NCI-H1694 treated with DMSO at 0.1 percent for 48 hours (cell line): ENCODE measurements around the gene OR51B4.
"Not testable (repeated sequence)": the region's sequence is repeated elsewhere in the genome, so short reads cannot be mapped to it uniquely, and the experiment has no call there.

Source experiments
- DNase-seq: peaks from one replicate; lab custom pipeline; 2025; lab: John Stamatoyannopoulos, UW

OR51B4 gene

DNA sequence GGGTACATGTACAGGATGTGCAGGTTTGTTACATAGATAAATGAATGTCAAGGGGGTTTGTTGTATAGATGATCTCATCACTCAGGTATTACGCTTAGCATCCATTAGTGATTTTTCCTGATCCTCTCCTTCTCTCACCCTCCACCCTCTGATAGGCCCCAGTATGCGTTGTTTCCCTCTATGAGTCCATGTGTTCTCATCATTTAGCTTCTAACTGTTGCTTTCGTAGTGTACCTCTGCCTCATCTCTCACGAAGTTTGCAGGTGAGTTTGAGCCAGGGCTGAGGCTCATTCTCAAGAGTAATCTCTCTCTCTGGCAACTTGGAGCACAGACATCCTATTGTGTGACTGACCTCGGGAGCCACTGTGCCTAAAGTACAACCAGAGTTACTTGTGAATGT is 27.4 kb downstream of the OR51B4 start:
- no peak for DNase-seq

GRCh38 chr11:5272395-5273017 is 29.2 kb downstream of the OR51B4 start:
- DNase-seq = no peak

DNA sequence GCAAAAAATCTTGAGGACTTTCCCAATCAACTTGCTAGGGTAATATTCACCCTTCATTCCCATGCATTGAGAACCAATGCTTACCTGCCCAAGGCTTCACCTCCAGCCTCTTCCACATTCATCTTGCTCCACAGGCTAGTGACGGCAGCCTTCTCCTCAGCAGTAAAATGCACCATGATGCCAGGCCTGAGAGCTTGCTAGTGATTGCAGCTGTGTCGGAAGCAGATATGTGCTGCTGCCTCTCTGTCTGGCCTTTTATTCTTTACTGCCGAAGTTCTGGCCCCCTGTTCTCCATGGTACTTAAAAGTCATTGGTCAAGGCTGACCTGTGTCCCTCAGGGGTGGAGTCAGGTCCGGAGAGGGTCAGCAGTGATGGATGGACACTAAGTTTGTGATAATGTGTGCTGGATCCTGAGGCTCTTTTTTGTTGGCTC is 32.0 kb downstream of the OR51B4 start, which contains the start of gene HBE1:
Gene HBE1 (minus strand): TSS at position 231 of the 433 bp plus-strand sequence. CDS start 55 bp downstream, at position 176.
- DNase-seq = no peak

GRCh38 chr11:5267033-5267563 is 34.6 kb downstream of the OR51B4 start:
- no peak for DNase-seq

DNA sequence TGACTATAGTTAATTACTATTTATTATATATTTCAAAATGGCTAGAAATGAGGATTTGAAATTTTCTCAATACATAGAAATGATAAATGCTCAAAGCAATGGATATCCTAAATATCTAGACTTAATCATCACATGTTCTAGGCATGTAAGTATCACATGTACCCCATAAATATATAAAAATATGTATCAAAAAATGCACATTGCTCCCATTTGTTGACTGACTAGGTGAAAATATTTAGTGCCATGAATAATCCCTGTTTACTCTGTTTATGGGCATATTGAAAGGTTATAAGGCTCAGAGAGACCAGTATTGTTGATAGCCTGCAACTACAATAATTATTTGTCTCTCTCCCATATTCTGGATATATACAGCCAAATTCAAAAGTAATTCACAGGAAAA is 35.1 kb downstream of the OR51B4 start:
- no peak for DNase-seq

DNA sequence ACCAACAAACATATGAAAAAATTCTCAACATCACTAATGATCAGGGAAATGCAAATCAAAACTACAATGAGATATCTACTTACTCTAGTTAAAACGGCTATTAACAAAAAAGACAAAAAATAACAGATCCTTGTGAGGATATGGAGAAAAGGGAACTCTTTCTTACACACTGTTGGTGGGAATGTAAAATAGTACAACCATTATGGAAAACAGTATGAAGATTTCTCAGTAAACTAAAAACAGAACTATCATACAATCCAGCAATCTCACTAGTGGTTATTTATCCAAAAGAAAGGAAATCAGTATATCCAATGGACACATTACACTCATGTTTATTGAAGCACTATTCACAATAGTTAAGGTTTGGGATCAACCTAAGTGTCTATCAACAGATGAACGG is 35.9 kb downstream of the OR51B4 start:
- DNase-seq = no peak

- no peak for DNase-seq
Observed at GRCh38 chr11:5258543-5259262, 43.0 kb downstream of the OR51B4 start.

DNA sequence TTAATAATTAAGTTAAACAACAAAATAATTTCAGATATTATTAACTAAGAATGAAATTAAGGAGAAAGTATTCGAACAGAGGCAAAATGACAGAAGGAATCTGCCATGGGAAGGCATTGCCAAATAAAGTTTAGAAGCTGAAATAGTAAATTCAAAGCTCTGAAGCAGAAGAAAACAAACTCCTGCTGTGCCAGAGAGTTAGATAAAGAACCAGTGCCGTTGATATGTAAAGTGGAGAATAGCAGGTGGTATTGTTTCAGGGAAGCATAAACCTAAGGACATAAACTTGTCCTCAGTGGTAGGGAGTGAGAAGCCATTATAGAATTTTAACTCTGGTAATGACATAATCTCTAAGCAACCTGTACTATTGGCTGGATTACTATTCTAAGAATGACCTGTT is 44.5 kb downstream of the OR51B4 start:
- no peak for DNase-seq

- DNase-seq = not testable (repeated sequence)
Observed at GRCh38 chr11:5254646-5255413, 46.9 kb downstream of the OR51B4 start, which contains the start of gene HBG2. Gene HBG2, minus strand, starts transcription at chr11:5254781. Its CDS starts 53 bp downstream, at chr11:5254728.

DNA sequence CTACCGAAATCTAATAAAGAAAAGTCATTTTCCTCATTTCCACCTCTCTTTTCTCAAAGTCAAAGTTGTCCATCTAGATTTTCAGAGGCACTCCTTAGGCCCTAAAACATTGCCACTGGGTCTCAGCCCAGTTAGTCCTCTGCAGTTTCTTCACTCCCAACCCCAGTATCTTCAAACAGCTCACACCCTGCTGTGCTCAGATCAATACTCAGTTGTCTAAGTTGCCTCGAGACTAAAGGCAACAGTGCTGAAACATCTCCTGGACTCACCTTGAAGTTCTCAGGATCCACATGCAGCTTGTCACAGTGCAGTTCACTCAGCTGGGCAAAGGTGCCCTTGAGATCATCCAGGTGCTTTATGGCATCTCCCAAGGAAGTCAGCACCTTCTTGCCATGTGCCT is 47.7 kb downstream of the OR51B4 start:
- DNase-seq = not testable (repeated sequence)

DNA sequence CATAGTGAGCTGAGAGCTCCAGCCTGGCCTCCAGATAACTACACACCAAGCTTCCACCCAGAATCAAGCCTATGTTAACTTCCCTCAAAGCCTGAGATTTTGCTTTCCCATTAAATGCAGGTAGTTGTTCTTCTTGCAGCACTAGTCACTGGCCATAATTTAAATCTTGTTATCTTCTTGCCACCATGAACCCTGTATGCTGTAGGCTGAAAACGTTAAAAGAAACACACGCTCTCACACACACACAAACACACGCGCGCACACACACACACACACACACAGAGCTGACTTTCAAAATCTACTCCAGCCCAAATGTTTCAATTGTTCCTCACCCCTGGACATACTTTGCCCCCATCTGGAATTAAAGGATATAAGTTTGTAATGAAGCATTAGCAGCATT is 48.3 kb downstream of the OR51B4 start:
- not testable (repeated sequence) for DNase-seq

GRCh38 chr11:5252919-5253265 is 48.9 kb downstream of the OR51B4 start:
- no peak for DNase-seq

- DNase-seq = no peak
Observed at GRCh38 chr11:5252192-5252918, 49.4 kb downstream of the OR51B4 start.

DNA sequence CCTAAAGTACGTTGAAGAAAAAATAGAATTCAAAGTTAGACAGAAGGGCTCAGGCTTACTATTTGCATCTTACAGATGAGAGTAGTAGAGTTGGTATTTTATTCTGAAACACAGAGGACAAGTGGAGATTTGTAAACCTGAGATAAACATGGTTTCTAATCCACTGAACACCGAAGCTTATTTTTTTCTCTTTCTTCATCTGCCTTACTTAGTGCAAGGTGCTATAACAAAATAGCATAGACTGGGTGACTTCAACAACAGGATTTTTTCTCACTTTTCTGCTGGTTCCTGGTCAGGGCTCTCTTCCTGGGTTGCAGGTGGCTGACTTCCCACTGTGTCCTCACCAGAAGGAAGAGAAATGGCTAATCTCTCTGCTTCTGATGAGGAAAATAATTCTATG is 50.0 kb downstream of the OR51B4 start:
- DNase-seq = no peak
